Stimulated activated CD8-positive, alpha-beta memory T cell treated with anti-CD3 and anti-CD28 coated beads, Interleukin-4, amount 100 ng/mL, for 48 hours (primary cell): ENCODE measurements around the gene FCN1.

Source experiments
- DNase-seq: peaks from one replicate; pipeline ENCODE4 v3.0.0-alpha.2; 2020

Gene FCN1

DNA sequence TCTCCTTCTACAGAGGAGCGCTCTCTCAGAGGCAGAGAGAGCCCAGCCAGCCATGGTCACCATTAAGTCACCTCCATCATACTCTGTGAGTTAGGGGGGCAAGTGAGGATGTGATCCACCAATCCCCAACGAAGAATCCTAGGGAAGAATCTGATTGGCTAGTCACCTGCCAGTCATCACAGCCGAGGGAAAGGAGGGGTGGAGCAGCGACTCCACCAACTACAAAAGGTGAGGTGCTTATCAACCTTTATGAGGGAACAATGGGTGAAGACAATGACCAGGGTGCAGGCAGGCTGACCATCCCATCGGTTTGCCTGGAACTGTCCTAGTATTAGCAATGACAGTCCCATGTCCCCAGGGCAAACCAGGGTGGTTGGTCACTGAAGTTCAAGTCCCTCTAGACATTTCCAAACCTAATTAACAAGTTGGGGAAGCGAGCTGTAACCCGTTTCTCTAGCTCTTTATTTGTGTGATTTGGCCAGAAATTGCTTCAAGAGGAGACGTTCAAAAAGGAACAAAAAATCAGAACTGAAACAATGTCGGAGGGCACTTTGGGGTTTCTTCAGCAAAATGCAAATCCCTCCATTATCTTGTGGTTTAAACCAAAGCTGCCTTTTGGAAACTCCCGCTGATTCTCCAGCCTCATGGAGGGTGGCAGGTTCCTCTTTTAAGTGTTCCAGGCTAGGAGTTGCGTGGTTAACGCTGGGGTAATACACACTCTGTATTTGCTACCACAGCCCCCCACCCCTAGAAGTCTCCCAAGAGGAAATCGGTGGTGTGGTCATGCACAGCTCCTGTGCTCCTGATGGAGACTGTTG is 18.8 kb upstream of the FCN1 start:
- DNase-seq: no peak

GRCh38 chr9:134935701-134936345 is 18.1 kb upstream of the FCN1 start:
- no peak for DNase-seq

DNA sequence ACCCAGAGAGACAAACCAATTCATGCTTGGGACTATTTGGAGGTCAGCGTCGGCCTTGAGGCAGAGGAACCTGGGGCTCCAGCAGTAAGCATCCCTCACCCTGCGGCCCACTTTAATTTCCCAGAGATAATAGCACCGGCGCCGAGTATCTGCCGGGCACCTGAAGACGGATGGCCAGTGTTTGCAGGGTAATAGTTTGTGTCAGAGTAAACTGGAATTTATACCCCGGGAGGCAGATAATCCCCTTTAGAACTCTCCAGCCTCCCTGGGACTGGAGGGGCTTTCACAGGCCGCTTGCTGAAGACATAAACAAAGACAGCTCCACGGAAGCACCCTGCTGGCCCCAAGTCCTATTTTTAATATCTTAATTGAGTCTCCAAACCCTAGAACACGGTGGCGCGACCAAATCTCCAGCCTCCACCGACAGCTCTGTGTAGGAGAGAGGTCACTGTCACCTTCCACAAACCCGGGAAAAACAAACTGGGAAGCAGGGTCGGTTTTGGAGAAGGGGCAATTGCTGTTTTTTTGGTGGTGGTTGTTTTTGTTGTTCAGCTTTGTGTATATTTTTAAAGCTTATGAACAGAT is 17.4 kb upstream of the FCN1 start:
- DNase-seq: no peak

- no peak for DNase-seq
Measured at GRCh38 chr9:134933076-134933659, 15.5 kb upstream of the FCN1 start.

DNA sequence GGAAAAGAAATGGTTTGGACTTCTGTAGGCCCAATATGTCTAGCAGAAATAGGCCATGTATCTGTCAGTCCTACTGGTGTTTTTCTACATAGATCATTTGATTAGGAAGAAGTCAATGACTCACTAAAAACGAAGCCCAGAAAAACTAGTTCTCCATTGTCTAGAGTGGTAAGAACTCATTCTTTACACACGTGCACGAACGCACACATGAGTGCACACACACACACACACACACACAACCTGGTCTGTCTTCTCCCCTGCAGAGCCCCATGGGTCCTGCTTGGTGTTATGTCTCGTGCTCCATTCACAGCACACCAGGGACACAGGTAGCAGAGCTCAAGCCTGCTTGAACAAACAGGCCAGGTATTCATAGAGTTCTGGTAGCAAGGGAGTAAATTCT is 14.9 kb upstream of the FCN1 start:
- no peak for DNase-seq

DNA sequence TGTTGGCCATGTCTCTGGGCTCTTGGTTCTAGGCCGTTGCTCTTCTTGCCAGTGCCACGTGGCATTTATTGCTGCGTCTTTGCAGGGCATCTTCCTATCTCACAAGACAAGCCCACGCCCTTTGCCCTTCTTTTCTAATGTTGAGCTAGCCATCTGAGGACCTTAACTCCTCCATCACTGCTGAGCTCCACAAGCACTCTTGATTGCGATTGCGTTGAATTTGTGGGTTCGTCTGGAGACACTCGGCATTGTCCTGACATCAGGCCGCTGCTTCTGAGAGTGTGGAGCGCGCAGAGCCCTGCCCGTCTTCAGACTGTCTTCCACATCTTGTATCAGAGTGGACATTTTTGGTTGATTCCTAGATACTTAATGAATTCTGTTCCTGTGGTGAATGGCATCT is 14.5 kb upstream of the FCN1 start:
- DNase-seq: no peak

GRCh38 chr9:134930398-134930797 is 12.7 kb upstream of the FCN1 start:
- no peak for DNase-seq

DNA sequence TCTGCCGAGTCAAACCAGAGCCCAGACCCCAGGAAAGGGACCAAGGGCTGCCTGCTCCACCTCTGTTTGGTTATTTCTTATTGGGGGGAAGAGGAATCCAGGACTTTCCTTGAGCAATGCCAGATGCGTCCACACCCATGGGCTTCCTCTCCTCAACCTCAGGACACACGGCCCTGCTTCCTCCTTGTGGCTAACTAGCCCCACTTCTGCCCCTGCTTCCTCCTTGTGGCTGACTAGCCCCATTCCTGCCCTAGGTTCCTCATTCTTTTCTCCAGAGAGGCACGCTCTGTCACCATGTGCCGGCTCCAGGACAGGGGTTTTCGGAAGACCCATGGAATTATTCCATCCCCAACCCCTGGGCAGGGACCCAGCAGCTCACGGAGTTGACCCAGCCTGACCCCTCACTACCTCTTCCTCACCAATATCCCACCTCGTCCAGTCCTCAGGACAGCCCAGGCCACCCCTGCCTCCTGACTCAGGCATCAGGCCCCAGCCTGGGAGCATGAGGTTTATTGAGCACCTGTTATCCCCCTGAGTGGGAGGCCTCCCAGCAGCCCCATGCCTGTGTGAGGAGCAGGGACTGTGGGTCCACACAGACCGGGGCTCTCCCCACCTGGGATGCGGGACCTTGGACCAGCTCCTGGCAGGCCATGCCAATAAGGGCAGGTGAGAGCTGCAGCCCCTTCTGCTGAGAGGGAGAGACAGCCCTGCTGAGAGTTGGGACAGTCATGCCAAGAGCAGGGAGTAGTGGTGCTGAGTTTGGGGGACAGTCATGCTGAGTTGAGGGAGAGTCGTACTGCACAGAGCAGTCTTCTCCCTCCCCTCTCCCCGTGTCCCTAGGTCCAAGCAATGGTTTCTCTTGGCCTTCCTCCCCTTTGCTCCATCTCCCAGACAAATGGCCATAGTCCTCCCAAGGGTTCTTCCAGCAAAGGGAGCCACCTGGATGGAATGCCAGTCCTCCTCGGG is 11.8 kb upstream of the FCN1 start:
- DNase-seq: no peak

- DNase-seq: no peak
Measured at GRCh38 chr9:134928436-134929192, 10.9 kb upstream of the FCN1 start.

DNA sequence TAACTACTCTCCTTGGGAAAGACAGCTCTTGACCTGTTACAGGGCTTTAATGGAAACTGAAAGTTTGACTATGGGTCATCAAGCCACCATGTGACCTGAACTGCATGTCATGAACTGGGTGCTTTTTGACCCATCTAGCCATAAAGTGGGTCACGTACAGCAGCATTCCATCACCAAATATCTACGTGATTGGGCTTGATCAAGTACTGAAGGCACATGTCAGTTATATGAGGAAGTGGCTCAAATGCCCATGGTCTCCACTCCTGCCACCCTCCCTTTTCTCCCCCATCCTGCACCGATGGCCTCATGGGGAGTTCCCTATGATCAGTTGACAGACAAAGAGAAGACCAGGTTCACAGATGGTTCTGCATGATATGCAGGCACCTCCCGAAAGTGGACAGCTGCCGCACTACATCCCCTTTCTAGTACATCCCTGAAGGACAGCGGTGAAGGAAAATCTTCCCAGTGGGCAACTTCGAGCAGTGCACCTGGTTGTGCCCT is 7.3 kb upstream of the FCN1 start:
- no peak for DNase-seq

- DNase-seq: no peak
Measured at GRCh38 chr9:134923466-134923865, 5.8 kb upstream of the FCN1 start.

- no peak for DNase-seq
Measured at GRCh38 chr9:134922932-134923240, 5.2 kb upstream of the FCN1 start.

DNA sequence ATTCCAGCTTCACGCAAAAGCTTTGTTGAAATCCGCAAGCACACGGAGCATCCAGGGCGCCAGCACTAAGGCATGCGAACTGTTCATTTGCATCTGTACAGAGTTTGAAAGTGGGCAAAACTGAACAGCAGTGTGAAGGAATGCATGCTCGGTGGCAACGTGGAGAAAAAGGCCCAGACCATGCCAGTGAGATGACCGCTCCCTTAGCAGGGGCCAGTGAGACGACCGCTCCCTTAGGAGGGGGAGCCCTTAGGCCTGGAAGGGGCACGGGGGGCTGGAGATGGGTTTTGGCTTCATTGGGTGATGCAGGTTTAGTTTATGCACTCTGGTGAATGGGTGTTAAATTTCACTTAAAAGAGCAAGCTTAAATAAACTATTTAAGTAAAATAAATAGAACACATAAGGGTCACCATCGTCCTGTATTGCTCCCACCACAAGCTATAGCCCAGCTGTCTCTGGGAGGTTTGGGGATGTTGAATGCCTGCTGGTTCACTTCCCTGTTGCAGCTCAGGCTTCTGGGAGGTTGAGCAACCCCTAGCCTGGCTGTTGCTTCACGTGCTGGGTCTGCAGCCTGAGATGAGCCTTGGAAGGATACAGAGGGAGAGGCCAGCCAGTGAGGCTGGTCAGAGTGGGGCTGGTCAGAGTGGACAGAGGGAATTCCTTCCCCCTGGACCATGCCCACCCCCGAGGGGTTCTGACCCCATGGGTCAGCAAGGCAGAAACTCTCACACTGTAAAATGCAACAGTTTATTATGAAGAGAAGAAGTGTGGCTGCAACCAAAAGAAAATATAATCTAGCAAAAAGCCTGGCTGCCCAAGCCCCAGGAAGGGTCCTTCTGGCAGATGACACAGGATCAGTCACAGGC is 4.6 kb upstream of the FCN1 start:
- DNase-seq: no peak

- DNase-seq: no peak
Measured at GRCh38 chr9:134919303-134919702, 1.6 kb upstream of the FCN1 start.

GRCh38 chr9:134918646-134919045 is 934 bp upstream of the FCN1 start:
- no peak for DNase-seq

DNA sequence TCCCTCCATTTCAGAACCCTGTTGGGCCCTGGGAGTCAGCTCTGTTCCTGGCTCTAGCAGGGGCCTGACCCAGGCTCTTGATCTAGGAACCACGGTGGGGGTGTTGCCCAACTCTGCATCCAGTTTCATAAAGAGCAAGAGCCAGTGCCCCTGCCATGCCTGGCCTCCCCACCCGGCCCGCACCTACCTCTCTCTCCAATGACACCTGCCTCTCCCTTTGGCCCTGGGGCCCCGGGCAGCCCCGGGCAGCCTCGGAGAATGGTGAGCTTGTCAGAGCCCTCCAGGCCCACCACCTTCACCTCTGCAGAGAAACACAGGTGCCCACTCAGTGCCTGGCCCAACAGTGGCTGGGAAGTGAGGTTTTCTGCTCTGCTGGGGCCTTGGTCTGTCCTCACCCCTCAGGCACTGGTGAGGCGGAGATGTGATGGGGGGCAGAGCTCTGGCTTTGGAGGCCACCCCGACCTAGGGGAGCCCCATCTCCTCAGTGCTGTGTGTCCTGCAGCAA is 1.5 kb downstream of the FCN1 start:
- DNase-seq: no peak

GRCh38 chr9:134915046-134915985 is 2.4 kb downstream of the FCN1 start:
- DNase-seq: peak; percentile 5

DNA sequence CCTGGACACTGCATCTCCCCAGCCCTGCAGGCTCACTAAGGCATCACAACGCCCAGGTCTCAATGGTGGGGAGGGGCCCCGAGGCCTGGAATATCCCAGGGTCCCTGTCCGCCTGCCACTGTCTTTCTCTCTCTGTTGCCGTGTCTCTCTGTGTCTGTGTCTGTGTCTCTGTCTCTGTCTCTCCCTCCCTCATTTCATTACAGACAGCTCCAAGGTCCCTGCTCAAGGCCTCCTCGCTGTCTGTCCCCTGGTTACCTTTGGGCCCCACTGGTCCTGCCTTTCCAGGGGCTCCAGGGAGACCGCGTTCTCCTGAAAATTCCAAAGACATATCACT is 3.2 kb downstream of the FCN1 start:
- DNase-seq: peak; percentile 0

GRCh38 chr9:134913713-134914500 is 3.8 kb downstream of the FCN1 start:
- peak; percentile 12 for DNase-seq
